Esophagus squamous epithelium (tissue), 5 donors: ENCODE results near the gene SLX9. TPM values are rescaled to one million over a fixed set of nuclear protein-coding genes. Genes with fewer than 3 reads are reported as not detected.

Experiments
- DNase-seq: peaks from one replicate; lab custom pipeline; 2025; lab: John Stamatoyannopoulos, UW
- H3K27ac ChIP-seq, 4 donors: fragments of 200-600 bp; sonication (generic); one replicate each; pipeline ENCODE4 v1.5.1; 2016 to 2019; ENCODE audit warnings: mild to moderate bottlenecking in 1 of 4
- H3K27me3 ChIP-seq, 4 donors: fragments of 200-600 bp; sonication (generic); 1 replicate in 3 of 4; 2 replicates in 1 of 4; pipeline versions ENCODE4 v1.5.1 to v1.6.0; 2017 to 2021; ENCODE audit warnings: antibody characterized with exemption in 1 of 4
- H3K36me3 ChIP-seq, 3 donors: fragments of 200-600 bp; sonication (generic); one replicate each; pipeline ENCODE4 v1.5.1; 2016 to 2019
- H3K4me1 ChIP-seq, 3 donors: fragments of 200-600 bp; sonication (generic); one replicate each; pipeline ENCODE4 v1.5.1; 2017 to 2019
- H3K4me3 ChIP-seq, 4 donors: fragments of 200-600 bp; sonication (generic); 1 replicate in 3 of 4; 2 replicates in 1 of 4; pipeline ENCODE4 v1.5.1; 2016 to 2019; ENCODE audit warnings: mild to moderate bottlenecking in 2 of 4, moderate library complexity in 1 of 4
- H3K9me3 ChIP-seq, 3 donors: fragments of 200-600 bp; sonication (generic); one replicate each; pipeline ENCODE4 v1.5.1; 2016 to 2019
- POLR2A ChIP-seq, 4 donors: fragments of 450-650 bp; IDR thresholded peaks; one replicate each; pipeline ENCODE4 v1.6.1; 2017; ENCODE audit warnings: antibody characterized with exemption in 4 of 4, mild to moderate bottlenecking in 4 of 4, moderate library complexity in 3 of 4
- WGBS, 2 donors: methylation state at CpG; one replicate each; pipeline ENCODE4 v1.1.5; 2018; 5-methylcytosine and 5-hydroxymethylcytosine counted together
- intact Hi-C: fragments of 100-400 bp; cut with DNase I; formaldehyde crosslinking; loops from one replicate; pipeline ENCODE4 v1.15.0; 2022
- total RNA-seq, 4 donors: library from RNA; depleted of rRNA; stranded (reverse); fragments of >200 nt; gene quantifications; one replicate each; pipeline ENCODE4 v1.1.0, GENCODE V29; 2016
- TF ChIP-seq, protein P1 (sequence below), 6 experiments: fragments of 450-650 bp in 4 of 6; fragments of 200-600 bp in 2 of 6; sonication (generic) in 2 of 6; IDR thresholded peaks; one replicate each; pipeline ENCODE4 v1.5.1; 2016 to 2019; ENCODE audit warnings: antibody characterized with exemption in 6 of 6, mild to moderate bottlenecking in 4 of 6, moderate library complexity in 4 of 6
- donor health status: DM: yes; HTN: yes; CAD: no.

SLX9 gene
- total RNA-seq, 4 donors from 2014 or later, result 10.2 to 16.1 (median 11.1) TPM

DNA sequence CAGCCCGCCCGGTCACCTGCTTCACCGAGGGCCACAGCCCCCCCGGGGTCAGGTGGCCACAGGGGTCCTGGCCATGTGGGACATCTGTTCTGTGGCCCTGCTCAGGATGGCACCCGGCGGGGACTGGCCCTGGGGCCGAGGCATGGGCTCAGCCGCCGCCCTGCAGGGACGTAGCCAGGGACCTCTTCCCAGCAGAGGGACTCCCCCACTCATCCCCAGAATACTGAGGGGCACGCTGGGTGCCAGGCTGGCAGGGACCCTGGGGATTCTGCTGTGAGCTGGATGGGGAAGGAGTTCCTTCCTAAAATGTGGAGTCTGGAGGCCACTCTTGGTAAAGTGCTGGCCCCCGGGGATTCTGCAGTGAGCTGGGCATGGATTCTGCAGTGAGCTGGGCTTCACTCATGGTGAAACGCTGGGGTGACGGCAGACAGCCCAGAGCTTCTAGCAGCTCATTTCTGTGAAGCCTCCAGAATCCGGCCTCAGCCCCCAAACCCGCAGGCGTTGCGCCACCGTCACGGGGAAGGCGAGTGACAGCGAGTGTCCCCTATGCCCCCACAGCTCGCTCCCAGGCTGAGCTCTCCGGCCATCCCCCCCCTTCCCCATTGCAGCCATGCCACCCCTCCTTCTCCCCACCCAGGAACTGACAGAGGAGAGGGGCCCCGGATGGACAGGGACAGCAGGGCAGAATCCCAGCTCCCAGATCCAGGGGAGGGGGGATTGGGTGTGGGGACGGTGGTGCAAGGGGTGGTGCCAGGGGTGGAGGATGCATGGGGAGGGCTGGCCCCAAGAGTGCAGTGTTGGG lies 20.5 kb upstream of the SLX9 start:
- TF ChIP-seq, protein P1, sequence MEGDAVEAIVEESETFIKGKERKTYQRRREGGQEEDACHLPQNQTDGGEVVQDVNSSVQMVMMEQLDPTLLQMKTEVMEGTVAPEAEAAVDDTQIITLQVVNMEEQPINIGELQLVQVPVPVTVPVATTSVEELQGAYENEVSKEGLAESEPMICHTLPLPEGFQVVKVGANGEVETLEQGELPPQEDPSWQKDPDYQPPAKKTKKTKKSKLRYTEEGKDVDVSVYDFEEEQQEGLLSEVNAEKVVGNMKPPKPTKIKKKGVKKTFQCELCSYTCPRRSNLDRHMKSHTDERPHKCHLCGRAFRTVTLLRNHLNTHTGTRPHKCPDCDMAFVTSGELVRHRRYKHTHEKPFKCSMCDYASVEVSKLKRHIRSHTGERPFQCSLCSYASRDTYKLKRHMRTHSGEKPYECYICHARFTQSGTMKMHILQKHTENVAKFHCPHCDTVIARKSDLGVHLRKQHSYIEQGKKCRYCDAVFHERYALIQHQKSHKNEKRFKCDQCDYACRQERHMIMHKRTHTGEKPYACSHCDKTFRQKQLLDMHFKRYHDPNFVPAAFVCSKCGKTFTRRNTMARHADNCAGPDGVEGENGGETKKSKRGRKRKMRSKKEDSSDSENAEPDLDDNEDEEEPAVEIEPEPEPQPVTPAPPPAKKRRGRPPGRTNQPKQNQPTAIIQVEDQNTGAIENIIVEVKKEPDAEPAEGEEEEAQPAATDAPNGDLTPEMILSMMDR (IDR thresholded peaks at IDR 0.05), result no peak
- TF ChIP-seq POLR2A (IDR thresholded peaks at IDR 0.05), result no peak
- 44 to 47% methylated on average over 3 to 7 of the region's 26 CpGs for WGBS, 2 donors
- Histone ChIP-seq H3K36me3 (no peaks in the 10 kb centered on the region), H3K27me3 (peaks cover 0 to 40% (median 0%) of the 10 kb centered on the region in 4 donors), H3K4me3 (peak overlapping the region in 3 of 4 donors; percentile 37 to 59 (median 45)), H3K4me1 (peaks cover 4 to 41% (median 8%) of the 10 kb centered on the region in 3 donors), H3K9me3 (no peaks in the 10 kb centered on the region), H3K27ac (peak overlapping the region in 2 of 4 donors; percentile 39 to 57)
- intact Hi-C loops, result no loop called here
- no peak for DNase-seq

DNA sequence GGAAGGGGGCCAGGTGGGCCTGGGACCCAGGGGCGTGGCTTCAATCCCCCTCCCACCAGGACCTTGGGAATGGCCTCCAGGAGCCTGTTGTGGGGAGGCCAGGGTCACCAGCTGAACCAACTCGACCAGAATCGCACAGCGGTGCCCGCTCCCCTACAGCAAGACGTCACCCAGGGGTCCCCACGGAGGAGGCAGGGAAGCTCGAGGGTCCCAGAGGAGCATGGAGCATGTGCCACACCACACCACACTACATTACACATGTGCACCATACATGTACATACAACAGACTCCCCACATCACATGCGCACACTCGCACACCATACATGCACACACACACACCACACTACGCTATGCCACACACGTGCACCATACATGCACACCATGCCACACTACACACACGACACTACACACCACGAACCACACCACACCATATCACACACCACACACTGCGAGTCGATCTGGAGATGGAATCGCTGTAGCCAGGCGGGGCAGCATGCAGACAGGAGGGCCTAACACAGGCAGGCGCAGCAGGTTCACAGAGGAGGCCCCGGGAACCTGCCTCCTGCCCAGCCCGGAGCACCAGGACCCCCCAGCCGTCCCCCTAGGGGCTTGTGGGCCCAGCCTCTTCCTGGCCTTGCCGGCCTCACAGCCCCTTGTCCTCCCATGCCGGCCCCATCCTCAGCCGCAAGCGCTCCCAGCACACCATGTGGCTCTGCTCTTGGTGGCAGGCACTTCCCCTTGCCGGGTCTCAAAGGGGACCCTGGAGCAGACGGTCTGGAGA lies 19.7 kb upstream of the SLX9 start:
- no peaks in the 10 kb centered on the region for H3K9me3 ChIP-seq
- no peak for DNase-seq
- peak overlapping the region; percentile 15 to 59 (median 41) for H3K4me3 ChIP-seq
- peaks cover under 1 to 40% (median 11%) of the 10 kb centered on the region in 3 donors for H3K4me1 ChIP-seq
- WGBS, 2 donors, result 63 to 72% methylated on average over 14 to 16 of the region's 28 CpGs
- TF ChIP-seq, protein P1 (IDR thresholded peaks at IDR 0.05), result no peak
- TF ChIP-seq POLR2A (IDR thresholded peaks at IDR 0.05), result no peak
- H3K36me3 ChIP-seq, result no peaks in the 10 kb centered on the region
- intact Hi-C loops, result no loop called here
- peaks cover 0 to 40% (median 0%) of the 10 kb centered on the region in 4 donors for H3K27me3 ChIP-seq
- peak overlapping the region in 2 of 4 donors; percentile 57 to 68 for H3K27ac ChIP-seq

DNA sequence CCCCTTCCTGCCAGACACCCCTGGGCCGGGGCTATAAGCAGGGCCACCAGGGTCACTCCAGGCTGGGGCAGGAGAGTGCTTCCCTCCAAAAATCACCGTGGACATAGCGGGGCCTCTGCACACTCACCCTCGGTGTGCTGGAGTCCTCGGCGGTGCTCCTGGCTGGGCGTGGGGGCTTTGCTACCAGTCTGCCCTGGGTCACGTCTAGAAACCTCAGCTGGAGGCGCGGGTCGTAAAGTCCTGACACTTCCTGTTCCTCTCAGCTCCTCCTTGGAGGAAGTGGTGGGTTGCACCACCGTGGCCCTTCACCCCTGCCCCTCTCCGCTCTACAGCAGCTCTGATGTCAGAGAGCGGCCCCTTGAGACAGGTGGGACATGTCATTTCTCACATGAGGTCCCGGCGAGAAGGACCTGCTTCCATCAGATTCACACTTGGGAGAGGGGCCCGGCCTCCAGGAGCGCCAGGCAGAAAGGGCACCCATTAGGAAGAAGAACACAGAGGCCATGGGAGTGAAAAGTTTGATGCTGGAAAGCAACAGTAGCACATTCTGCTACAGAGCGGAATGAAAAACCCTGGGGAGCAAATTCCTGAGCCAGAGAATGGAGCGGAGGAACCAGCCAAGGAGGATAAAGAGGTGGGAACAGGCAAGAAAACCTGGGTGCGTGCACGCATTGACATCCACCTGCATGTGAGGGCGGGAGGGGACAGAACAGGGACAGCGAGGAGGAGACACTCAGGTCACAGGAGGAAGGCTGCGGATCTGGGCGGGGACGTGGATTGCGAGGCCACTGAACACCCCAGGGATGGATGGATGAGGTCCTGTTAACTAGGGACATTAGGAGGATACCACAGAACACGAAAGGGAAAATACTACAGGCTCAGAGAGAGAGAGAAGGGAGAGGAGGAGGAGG lies 18.9 kb upstream of the SLX9 start, which contains the start of gene ITGB2:
ITGB2 (minus strand) TSS at position 206 of the 911 bp plus-strand sequence. CDS start 10,117 bp downstream, outside the sequence.
- Histone ChIP-seq H3K36me3 (no peaks in the 10 kb centered on the region), H3K27me3 (peaks cover 0 to 40% (median 0%) of the 10 kb centered on the region in 4 donors), H3K9me3 (no peaks in the 10 kb centered on the region), H3K27ac (peak within 1 kb of the TSS in 2 of 4 donors; percentile 57 to 68), H3K4me3 (peak within 1 kb of the TSS; percentile 15 to 59 (median 41)), H3K4me1 (peaks cover 4 to 40% (median 19%) of the 10 kb centered on the region in 3 donors)
- DNase-seq, result no peak
- TF ChIP-seq, protein P1 (IDR thresholded peaks at IDR 0.05), result no peak
- peak in 1 of 4 donors; percentile 27 for TF ChIP-seq POLR2A (IDR thresholded peaks at IDR 0.05)
- intact Hi-C loops, result no loop called here
- 46 to 71% methylated on average over 19 to 21 of the region's 29 CpGs for WGBS, 2 donors

DNA sequence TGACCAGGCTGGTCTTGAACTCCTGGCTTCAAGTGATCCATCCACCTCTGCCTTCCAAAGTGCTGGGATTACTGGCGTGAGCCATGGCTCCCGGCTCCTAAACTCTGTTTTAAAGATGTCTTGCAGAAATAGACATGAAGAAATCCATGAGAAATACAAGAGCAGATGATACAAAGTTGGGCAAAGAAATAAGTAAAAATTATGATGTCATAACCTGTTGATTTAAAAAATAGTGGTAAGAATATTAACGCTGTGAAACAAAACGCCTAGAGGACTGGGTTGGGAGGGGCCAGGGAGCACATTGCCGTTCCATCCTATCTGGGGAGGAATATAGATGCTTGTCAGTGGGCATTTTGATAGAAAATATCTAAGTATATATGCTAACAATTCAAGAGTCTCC lies 17.9 kb upstream of the SLX9 start:
- WGBS, 2 donors, result 65 to 67% methylated on average over 4 to 5 of the region's 5 CpGs

More for the DNA sequence above, 17.9 kb upstream of the SLX9 start:
- no peaks in the 10 kb centered on the region for H3K9me3 ChIP-seq
- H3K4me3 ChIP-seq, result no peak overlapping the region
- H3K4me1 ChIP-seq, result peaks cover 13 to 41% (median 26%) of the 10 kb centered on the region in 3 donors
- no peaks in the 10 kb centered on the region for H3K36me3 ChIP-seq
- intact Hi-C loops, result no loop called here
- TF ChIP-seq POLR2A (IDR thresholded peaks at IDR 0.05), result no peak
- TF ChIP-seq, protein P1 (IDR thresholded peaks at IDR 0.05), result no peak
- peaks cover 0 to 48% (median 0%) of the 10 kb centered on the region in 4 donors for H3K27me3 ChIP-seq
- no peak for DNase-seq
- H3K27ac ChIP-seq, result no peak overlapping the region
